K562 (cell line): Measurements from ENCODE around the gene PPHLN1. TPM values are rescaled to one million over a fixed set of nuclear protein-coding genes. Genes with fewer than 3 reads are reported as not detected.

ENCODE experiments used
- ATAC-seq: fragments of 200-7000 bp; cut with Tn5 transposase; 3 replicates; pipeline ENCODE4 v1.9.1; 2020; ENCODE audit warnings: moderate library complexity
- BruUV-seq: library from RNA; stranded (reverse); fragments of 400-500 nt; replicated peaks from 2 replicates; lab custom pipeline; 2021; lab: Mats Ljungman, UMichigan
- CTCF ChIA-PET: fragments of 300-600 bp; formaldehyde crosslinking; extraction: SDS; loops from one replicate; lab custom pipeline; 2021; ENCODE audit warnings: low intra/inter-chr PET ratio; lab: Yijun Ruan, JAX
- POLR2A ChIA-PET: fragments of 300-600, 350-650 bp; sonication (Branson Sonifier 250); formaldehyde crosslinking; extraction: SDS; loops from one replicate; lab custom pipeline; 2021; ENCODE audit warnings: antibody characterized with exemption, inconsistent platforms; lab: Yijun Ruan, JAX
- DNase-seq, 4 experiments: peaks; one replicate each; pipeline versions ENCODE4 v3.0.0 to v3.0.0-alpha.2; 2011 to 2018; ENCODE audit warnings: low spot score in 3 of 4, mixed read lengths in 3 of 4; ENCODE audit errors: extremely low read depth in 1 of 4
- FAIRE-seq: peaks from 2 replicates; lab custom pipeline; 2011; peaks lifted over from hg19 to GRCh38; lab: Jason Lieb, UNC
- H2AFZ ChIP-seq: 2 replicates; pipeline ENCODE4 v1.6.0; 2011; ENCODE audit warnings: low read depth, low read length, control low read depth, inconsistent platforms
- H3K27ac ChIP-seq: fragments of 200-600 bp; 3 replicates; pipeline ENCODE4 v1.8.0; 2011; ENCODE audit warnings: low read depth, mild to moderate bottlenecking, control low read depth, inconsistent platforms, low read length, moderate library complexity, mixed read lengths; ENCODE audit errors: extremely low read depth
- H3K27me3 ChIP-seq, 2 experiments: fragments of 300-600 bp in 1 of 2; 2 replicates in 1 of 2; 3 replicates in 1 of 2; pipeline versions ENCODE4 v1.6.0 to v1.8.0; 2011; ENCODE audit warnings: inconsistent platforms in 2 of 2, low read length in 2 of 2, mild to moderate bottlenecking in 1 of 2, mixed read lengths in 1 of 2, moderate library complexity in 1 of 2; ENCODE audit not compliant: control insufficient read depth in 2 of 2, insufficient read depth in 2 of 2
- H3K36me3 ChIP-seq: fragments of 300-600 bp; 3 replicates; pipeline ENCODE4 v1.8.0; 2011; ENCODE audit warnings: mild to moderate bottlenecking, low read length, inconsistent platforms; ENCODE audit not compliant: control insufficient read depth, insufficient read depth
- H3K4me1 ChIP-seq, 2 experiments: fragments of 200-600 bp in 1 of 2; replicated peaks in 1 of 2; 2 replicates in 1 of 2; 3 replicates in 1 of 2; pipeline versions ENCODE4 v1.5.1 to v1.8.0; 2011; ENCODE audit warnings: inconsistent platforms in 2 of 2, low read length in 2 of 2, mild to moderate bottlenecking in 1 of 2, mixed read lengths in 1 of 2, moderate library complexity in 1 of 2; ENCODE audit not compliant: control insufficient read depth in 2 of 2, insufficient read depth in 2 of 2
- H3K4me2 ChIP-seq: 2 replicates; pipeline ENCODE4 v1.6.1; 2011; ENCODE audit warnings: low read length, control low read depth, inconsistent platforms, mixed read lengths; ENCODE audit not compliant: insufficient read depth
- H3K4me3 ChIP-seq: fragments of 200-600 bp; sonication (generic), shearing (Covaris generic); 2 replicates; pipeline ENCODE4 v1.5.1; 2016; ENCODE audit warnings: control low read depth, inconsistent platforms
- H3K79me2 ChIP-seq: fragments of 200-600 bp; 3 replicates; pipeline ENCODE4 v1.8.0; 2011; ENCODE audit warnings: low read length, inconsistent platforms; ENCODE audit not compliant: control insufficient read depth, insufficient read depth
- H3K9ac ChIP-seq, 2 experiments: 2 replicates each; pipeline versions ENCODE4 v1.6.0 to v1.6.1; 2011; ENCODE audit warnings: low read depth in 2 of 2, low read length in 2 of 2, control low read depth in 1 of 2, inconsistent platforms in 1 of 2, mild to moderate bottlenecking in 1 of 2, mixed read lengths in 1 of 2; ENCODE audit not compliant: insufficient read depth in 1 of 2
- H3K9me1 ChIP-seq: one replicate; pipeline ENCODE4 v1.6.0; 2011; ENCODE audit warnings: inconsistent platforms, mild to moderate bottlenecking, low read length, moderate library complexity; ENCODE audit not compliant: control insufficient read depth, insufficient read depth
- H3K9me3 ChIP-seq: replicated peaks from 2 replicates; pipeline ENCODE4 v1.5.1; 2011; ENCODE audit warnings: low read depth, low read length, inconsistent platforms; ENCODE audit not compliant: control insufficient read depth, insufficient read depth
- H4K20me1 ChIP-seq: replicated peaks from 2 replicates; pipeline ENCODE4 v1.6.1; 2011; ENCODE audit warnings: low read length, inconsistent platforms, mixed read lengths; ENCODE audit not compliant: control insufficient read depth, insufficient read depth
- ETV5 ChIP-seq: sonication (generic); formaldehyde crosslinking; IDR thresholded peaks from 2 replicates; pipeline ENCODE4 v1.4.0; 2020; ENCODE audit warnings: low read depth, mild to moderate bottlenecking, missing genetic modification reagents
- SMARCA5 ChIP-seq: fragments of 450-650 bp; IDR thresholded peaks from 2 replicates; pipeline ENCODE4 v1.6.1; 2016
- ZBTB8A ChIP-seq: fragments of 450-650 bp; IDR thresholded peaks from 2 replicates; pipeline ENCODE4 v1.6.1; 2018; ENCODE audit warnings: mild to moderate bottlenecking, moderate library complexity; ENCODE audit not compliant: partially characterized antibody
- WGBS: fragments of 100-300 bp; shearing (Covaris generic); methylation state at CpG from one replicate; pipeline ENCODE4 v1.1.6; 2016; ENCODE audit warnings: low coverage, mixed read lengths; ENCODE audit not compliant: insufficient coverage; ENCODE audit errors: missing lambda C conversion rate; 5-methylcytosine and 5-hydroxymethylcytosine counted together
- in situ Hi-C: fragments of 300-500 bp; cut with MboI; formaldehyde crosslinking; loops from 4 replicates; pipeline ENCODE4 v1.15.0; 2018; ENCODE audit warnings: inconsistent platforms, mixed read lengths
- intact Hi-C: fragments of 100-400 bp; cut with micrococcal nuclease; formaldehyde crosslinking; loops from 2 replicates; pipeline ENCODE4 v1.14.2; 2022
- polyA plus RNA-seq, 8 experiments: library from polyadenylated mRNA; depleted of rRNA in 4 of 8; stranded (reverse) in 5 of 8; unstranded in 3 of 8; fragments of >200 nt; fragmentation: Nextera tagmentation in 2 of 8; fragmentation: Illumina TruSeq in 1 of 8; extraction: Ambion mirVana in 2 of 8; extraction: Trizol in 1 of 8; gene quantifications; 2 replicates each; pipeline versions ENCODE4 v1.2.1 to v1.2.3, GENCODE V29; 2011 to 2014; ENCODE audit warnings: inconsistent platforms in 1 of 8, missing spikeins in 1 of 8
- total RNA-seq, 7 experiments: library from RNA; depleted of rRNA in 6 of 7; stranded (reverse); fragments of >200 nt in 6 of 7; fragmentation: Illumina TruSeq in 2 of 7; extraction: Trizol in 2 of 7; gene quantifications; 2 replicates each; pipeline versions ENCODE4 v1.2.1 to v1.2.3, GENCODE V29; 2011 to 2021; ENCODE audit warnings: low replicate concordance in 1 of 7
- TF ChIP-seq, protein P1 (sequence below), 2 experiments: fragments of 450-650 bp in 1 of 2; sonication (generic) in 1 of 2; formaldehyde crosslinking in 1 of 2; IDR thresholded peaks in 1 of 2; conservative IDR thresholded peaks in 1 of 2; 2 replicates each; pipeline versions ENCODE4 v1.6.1 to v1.8.1; 2016 to 2023; ENCODE audit warnings: mild to moderate bottlenecking in 2 of 2, moderate library complexity in 2 of 2, inconsistent platforms in 1 of 2, missing genetic modification reagents in 1 of 2
- TF ChIP-seq, protein P2 (sequence below): fragments of 250-450 bp; sonication (Bioruptor Pico); IDR thresholded peaks from 2 replicates; pipeline ENCODE4 v1.9.0; 2021; ENCODE audit warnings: mild to moderate bottlenecking, inconsistent platforms

PPHLN1 gene
- total and polyA plus RNA-seq, 9 of the 15 experiments (the other 6 are each of a cell fraction or from before 2014, with no cell fraction given) = 66.3 to 112 (median 93.6) TPM

DNA sequence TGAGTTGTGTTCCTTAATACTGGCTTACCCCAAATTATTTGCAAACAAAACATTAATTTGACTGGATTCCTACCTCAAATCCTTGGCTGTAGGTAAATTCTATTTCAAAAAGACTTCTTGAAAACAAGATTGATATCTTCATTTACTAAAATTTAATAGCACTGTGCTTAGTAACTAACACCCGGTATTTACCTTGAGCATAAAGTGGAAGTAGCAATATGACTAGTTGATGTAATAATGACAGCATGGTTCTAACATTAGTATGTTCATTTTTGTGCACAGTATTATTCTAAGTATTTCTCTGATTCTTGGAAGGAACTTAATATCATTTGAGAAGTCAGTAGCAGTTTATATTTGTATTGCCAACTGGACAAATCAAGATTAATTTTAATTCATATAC is 96.8 kb downstream of the PPHLN1 start:
- WGBS = 21% methylated on average over 1 of the region's 1 CpG
- no peak overlapping the region for H3K4me3 ChIP-seq
- no peak overlapping the region for H2AFZ ChIP-seq
- peaks cover 4% of the 10 kb centered on the region; the same call in 2 of the 3 replicates for H3K36me3 ChIP-seq
- no peaks in the 10 kb centered on the region for H3K9me3 ChIP-seq
- no peak for DNase-seq
- H3K4me2 ChIP-seq = no peak overlapping the region
- CTCF ChIA-PET = no interaction called here
- FAIRE-seq = no peak
- no peak for TF ChIP-seq SMARCA5
- no peak for TF ChIP-seq ETV5 (CRISPR knock-in tag)
- TF ChIP-seq, protein P1, sequence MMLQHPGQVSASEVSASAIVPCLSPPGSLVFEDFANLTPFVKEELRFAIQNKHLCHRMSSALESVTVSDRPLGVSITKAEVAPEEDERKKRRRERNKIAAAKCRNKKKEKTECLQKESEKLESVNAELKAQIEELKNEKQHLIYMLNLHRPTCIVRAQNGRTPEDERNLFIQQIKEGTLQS (IDR thresholded peaks at IDR 0.05) = 0 out of 2 replicates have a peak, but pooled peaks have one; percentile 13
- TF ChIP-seq, protein P1 (CRISPR knock-in tag; conservative IDR thresholded peaks at IDR 0.05) = no peak
- TF ChIP-seq ZBTB8A = no peak
- TF ChIP-seq, protein P2, sequence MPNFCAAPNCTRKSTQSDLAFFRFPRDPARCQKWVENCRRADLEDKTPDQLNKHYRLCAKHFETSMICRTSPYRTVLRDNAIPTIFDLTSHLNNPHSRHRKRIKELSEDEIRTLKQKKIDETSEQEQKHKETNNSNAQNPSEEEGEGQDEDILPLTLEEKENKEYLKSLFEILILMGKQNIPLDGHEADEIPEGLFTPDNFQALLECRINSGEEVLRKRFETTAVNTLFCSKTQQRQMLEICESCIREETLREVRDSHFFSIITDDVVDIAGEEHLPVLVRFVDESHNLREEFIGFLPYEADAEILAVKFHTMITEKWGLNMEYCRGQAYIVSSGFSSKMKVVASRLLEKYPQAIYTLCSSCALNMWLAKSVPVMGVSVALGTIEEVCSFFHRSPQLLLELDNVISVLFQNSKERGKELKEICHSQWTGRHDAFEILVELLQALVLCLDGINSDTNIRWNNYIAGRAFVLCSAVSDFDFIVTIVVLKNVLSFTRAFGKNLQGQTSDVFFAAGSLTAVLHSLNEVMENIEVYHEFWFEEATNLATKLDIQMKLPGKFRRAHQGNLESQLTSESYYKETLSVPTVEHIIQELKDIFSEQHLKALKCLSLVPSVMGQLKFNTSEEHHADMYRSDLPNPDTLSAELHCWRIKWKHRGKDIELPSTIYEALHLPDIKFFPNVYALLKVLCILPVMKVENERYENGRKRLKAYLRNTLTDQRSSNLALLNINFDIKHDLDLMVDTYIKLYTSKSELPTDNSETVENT (CRISPR knock-in tag) = no peak
- TF ChIP-seq, all 486 proteins: peak for 1
- POLR2A ChIA-PET = interaction anchor here (1.0 kb wide), 1 partner anchor 20 kb away, joined by 3 read pairs; no protein-coding TSS in a partner anchor
- Histone ChIP-seq H3K27me3 (no peaks in the 10 kb centered on the region), H3K4me1 (peaks cover 16 to 58% of the 10 kb centered on the region in 2 experiments), H4K20me1 (no peaks in the 10 kb centered on the region), H3K79me2 (peaks cover 10% of the 10 kb centered on the region; the same call in 2 of the 3 replicates), H3K27ac (peak overlapping the region; percentile 53; the same call in 2 of the 3 replicates), H3K9ac (peak overlapping the region in 1 of 2 experiments; percentile 33; a peak in 1 of 4 replicates), H3K9me1 (no peaks in the 10 kb centered on the region)
- no peak for ATAC-seq
- in situ Hi-C loops (no loop called here), intact Hi-C loops (no loop called here)
- BruUV-seq = no TSS peak
